IPS-15b (cell line): Measurements from ENCODE around the gene MORN4.

Experiments used
- H3K27me3 ChIP-seq: one replicate; pipeline ENCODE4 v1.6.1; 2013; ENCODE audit warnings: low read length; ENCODE audit not compliant: control insufficient read depth, insufficient read depth
- H3K36me3 ChIP-seq: one replicate; pipeline ENCODE4 v1.6.1; 2013; ENCODE audit warnings: low read length; ENCODE audit not compliant: control insufficient read depth, insufficient read depth
- H3K4me1 ChIP-seq: one replicate; pipeline ENCODE4 v1.6.1; 2013; ENCODE audit warnings: mild to moderate bottlenecking, low read length; ENCODE audit not compliant: control insufficient read depth, insufficient read depth
- H3K4me3 ChIP-seq: one replicate; pipeline ENCODE4 v1.5.1; 2013; ENCODE audit warnings: low read depth, low read length
- H3K9ac ChIP-seq: one replicate; pipeline ENCODE4 v1.6.1; 2013; ENCODE audit warnings: low read depth, mild to moderate bottlenecking, low read length
- H3K9me3 ChIP-seq: one replicate; pipeline ENCODE4 v1.6.1; 2013; ENCODE audit warnings: mild to moderate bottlenecking, low read length; ENCODE audit not compliant: control insufficient read depth, insufficient read depth

Gene MORN4

DNA sequence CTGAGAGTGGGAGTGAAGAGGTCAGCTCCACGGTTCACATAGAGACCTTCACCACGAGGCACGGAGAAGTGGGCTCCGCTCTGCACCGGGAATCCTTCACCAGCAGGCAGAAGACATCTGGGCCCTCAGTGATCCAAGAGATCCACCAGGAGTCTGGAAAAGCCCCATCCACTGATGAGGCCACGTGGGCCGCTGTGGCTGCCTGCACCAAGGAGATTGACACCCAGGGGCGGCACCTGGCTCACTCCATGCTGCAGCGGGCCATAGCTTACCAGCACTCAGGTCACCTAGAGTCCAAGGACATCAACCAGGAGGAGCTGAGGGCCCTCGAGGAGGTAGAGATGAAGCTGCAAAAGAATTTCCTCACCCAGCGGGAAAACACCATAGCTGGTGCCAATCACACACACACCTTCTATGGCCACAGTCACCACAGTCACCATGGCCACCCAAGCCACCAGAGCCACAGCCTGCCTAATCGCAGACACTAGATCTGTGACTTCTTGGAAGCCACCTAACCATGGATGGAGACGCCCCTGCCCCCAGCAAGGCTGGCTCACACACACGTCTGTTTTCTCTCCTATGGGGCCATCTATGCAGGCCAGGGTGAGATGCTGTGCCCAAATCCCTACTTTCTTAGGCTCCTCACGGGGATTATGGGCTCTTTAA is 43.1 kb downstream of the MORN4 start:
- H3K9ac ChIP-seq, result no peak overlapping the region
- H3K9me3 ChIP-seq, result no peaks in the 10 kb centered on the region
- no peaks in the 10 kb centered on the region for H3K4me1 ChIP-seq
- H3K4me3 ChIP-seq, result no peak overlapping the region
- no peaks in the 10 kb centered on the region for H3K27me3 ChIP-seq
- no peaks in the 10 kb centered on the region for H3K36me3 ChIP-seq

DNA sequence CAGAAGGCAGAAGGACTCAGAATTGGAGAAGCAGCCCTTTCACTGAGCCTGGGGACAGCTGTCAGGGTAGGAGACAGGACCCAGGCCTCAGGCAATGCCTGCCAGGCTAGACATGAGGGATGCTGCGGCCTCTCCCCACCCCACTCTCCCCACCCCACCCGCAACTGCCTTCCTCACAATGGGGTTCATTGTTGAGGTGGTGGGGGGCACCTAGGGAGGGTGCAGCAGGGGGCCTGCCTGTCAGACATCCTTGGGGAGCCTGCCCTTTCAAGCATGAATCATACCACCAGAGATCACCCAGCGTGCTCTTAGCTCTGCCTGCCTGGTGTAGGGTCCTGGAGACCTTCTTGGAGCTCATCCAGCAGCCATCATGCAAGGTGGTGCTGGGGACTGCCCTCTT is 43.8 kb downstream of the MORN4 start, which contains the start of gene C10orf62:
TSS of gene C10orf62 (plus strand) at position 243 of the 400 bp plus-strand sequence. CDS start 177 bp downstream, outside the sequence.
- Histone ChIP-seq H3K9ac (no peak within 1 kb of the TSS), H3K36me3 (no peaks in the 10 kb centered on the region), H3K4me1 (no peaks in the 10 kb centered on the region), H3K9me3 (no peaks in the 10 kb centered on the region), H3K4me3 (no peak within 1 kb of the TSS), H3K27me3 (no peaks in the 10 kb centered on the region)

DNA sequence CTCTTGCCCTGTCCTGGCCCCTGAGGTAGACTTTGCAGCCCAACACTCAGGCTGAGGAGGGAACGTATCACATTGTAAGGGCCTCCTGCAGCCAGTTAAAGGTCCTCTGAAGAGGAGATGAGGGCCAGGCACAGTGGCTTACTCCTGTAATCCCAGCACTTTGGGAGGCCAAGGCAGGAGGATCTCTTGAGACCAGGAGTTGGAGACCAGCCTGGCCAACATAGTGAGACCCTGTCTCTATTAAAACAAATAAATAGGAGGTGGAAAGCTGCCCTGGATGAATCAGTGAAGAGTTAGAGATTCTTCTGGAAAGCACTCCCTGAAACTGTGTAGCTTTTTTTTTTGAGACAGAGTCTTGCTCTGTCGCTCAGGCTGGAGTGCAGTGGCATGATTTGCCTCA is 46.1 kb downstream of the MORN4 start:
- Histone ChIP-seq H3K9ac (no peak overlapping the region), H3K4me3 (no peak overlapping the region), H3K27me3 (no peaks in the 10 kb centered on the region)

DNA sequence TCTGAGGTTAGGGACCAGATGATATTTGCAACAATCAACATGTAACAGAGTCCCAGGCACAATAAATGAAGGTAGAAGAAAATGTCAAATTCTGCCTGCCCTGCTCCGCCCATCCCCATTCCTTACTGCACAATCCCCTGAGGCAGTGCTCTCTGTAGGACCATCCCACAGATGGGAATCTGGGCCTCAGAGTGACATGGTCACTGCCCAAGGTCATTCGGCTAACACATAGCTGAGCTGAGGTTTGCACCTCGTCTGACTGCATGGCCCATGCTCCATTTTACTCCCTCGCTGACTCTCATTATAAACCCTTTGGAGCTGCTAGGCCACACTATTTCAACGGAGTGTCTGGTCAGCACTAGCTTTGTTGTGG is 47.9 kb downstream of the MORN4 start:
- H3K27me3 ChIP-seq, result no peaks in the 10 kb centered on the region
- H3K36me3 ChIP-seq, result no peaks in the 10 kb centered on the region
- H3K9me3 ChIP-seq, result no peaks in the 10 kb centered on the region
- no peak overlapping the region for H3K9ac ChIP-seq
- H3K4me1 ChIP-seq, result no peaks in the 10 kb centered on the region
- H3K4me3 ChIP-seq, result no peak overlapping the region

More for the DNA sequence above, 46.1 kb downstream of the MORN4 start:
- Histone ChIP-seq H3K9me3 (no peaks in the 10 kb centered on the region), H3K36me3 (no peaks in the 10 kb centered on the region), H3K4me1 (no peaks in the 10 kb centered on the region)

DNA sequence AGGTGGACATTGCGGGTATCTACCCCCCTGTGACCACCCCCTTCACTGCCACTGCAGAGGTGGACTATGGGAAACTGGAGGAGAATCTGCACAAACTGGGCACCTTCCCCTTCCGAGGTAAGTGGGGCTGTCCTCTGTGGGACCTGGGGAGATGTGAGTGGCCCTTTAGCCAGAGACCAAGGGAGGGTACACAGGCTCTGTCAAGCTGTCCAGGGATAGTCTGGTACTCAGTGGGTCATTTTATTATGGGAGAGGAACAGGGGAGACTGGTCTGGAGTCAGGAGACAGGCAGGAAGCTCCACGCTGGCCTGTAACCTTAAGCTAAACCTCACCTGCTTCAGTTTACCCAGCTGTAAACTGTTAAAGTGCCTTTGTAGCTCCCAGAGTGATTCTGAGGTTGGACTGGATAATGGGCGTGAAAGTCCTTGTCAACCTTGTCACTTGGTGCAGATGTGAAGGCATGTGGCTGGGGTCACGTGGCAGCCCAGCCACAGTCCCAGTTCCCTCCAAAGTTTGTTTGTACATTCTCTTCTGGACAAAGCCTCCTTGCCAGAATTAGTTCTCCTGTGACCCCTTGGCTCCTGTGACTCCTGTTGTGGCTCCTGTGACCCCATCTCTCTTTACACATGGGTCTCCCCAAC is 48.4 kb downstream of the MORN4 start:
- Histone ChIP-seq H3K4me1 (no peaks in the 10 kb centered on the region), H3K9me3 (no peaks in the 10 kb centered on the region), H3K36me3 (no peaks in the 10 kb centered on the region)

DNA sequence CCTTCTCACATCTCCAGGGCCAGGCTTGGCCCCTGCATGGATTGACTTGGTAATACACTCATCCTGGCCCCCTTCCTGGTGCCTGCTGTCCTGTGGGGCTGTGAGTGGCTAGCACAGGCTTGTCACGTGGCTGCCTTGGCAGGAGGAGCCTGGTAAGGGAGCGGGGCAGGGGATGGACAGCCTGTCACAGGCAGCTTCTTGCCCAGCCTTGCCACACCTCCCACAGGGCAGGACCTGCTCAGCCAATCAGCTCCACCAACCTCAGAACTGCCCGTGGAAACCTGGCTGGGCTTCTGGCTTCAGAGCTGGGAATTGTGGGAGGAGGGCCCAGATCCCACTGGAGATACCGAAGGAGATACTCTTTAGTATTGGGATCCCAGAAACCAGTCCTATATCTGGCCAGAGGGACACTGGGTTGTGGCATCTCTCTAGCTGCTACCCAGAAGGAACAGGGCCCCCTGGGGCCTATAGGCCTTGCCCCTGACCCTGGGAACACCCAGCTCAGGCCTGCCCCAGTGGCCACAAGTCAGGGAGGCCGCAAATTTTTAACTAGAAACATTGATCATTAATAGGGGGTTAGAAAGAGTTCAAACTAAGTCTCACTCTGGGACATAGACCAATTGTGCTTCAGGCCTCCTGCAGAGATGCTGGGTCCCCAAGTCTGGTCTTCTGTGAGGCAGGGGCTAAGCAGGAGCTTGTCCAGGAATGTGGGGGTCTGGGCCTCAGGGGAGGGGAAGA is 49.1 kb downstream of the MORN4 start, which contains the start of gene HOGA1:
TSS of gene HOGA1 (plus strand) at position 330 of the 738 bp plus-strand sequence. CDS start at position 645, 315 bp downstream.
- Histone ChIP-seq H3K4me1 (no peaks in the 10 kb centered on the region), H3K9ac (no peak within 1 kb of the TSS), H3K4me3 (no peak within 1 kb of the TSS)

More for the DNA sequence above, 48.4 kb downstream of the MORN4 start:
- Histone ChIP-seq H3K9ac (no peak overlapping the region), H3K27me3 (no peaks in the 10 kb centered on the region), H3K4me3 (no peak overlapping the region)

DNA sequence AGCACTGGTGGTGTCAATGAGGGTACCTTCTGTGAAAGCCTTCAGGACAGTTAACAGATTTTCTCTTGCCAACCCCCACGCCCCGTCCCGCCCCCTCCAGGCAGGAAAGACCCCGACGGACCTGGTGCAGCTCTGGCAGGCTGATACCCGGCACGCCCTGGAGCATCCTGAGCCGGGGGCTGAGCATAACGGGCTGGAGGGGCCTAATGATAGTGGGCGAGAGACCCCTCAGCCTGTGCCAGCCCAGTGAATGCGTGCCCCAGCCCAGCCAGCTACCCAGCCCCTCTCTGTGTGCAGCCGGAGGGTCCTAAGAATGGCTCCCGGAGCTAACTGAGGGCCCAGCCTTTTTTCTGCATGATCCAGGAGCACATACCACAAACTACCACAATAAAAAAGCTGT is 49.8 kb downstream of the MORN4 start:
- Histone ChIP-seq H3K27me3 (no peaks in the 10 kb centered on the region), H3K36me3 (no peaks in the 10 kb centered on the region), H3K9ac (no peak overlapping the region), H3K9me3 (no peaks in the 10 kb centered on the region), H3K4me1 (no peaks in the 10 kb centered on the region), H3K4me3 (no peak overlapping the region)

More for the DNA sequence above, 49.1 kb downstream of the MORN4 start, which contains the start of gene HOGA1:
- H3K9me3 ChIP-seq, result no peaks in the 10 kb centered on the region
- no peaks in the 10 kb centered on the region for H3K36me3 ChIP-seq
- H3K27me3 ChIP-seq, result no peaks in the 10 kb centered on the region

DNA sequence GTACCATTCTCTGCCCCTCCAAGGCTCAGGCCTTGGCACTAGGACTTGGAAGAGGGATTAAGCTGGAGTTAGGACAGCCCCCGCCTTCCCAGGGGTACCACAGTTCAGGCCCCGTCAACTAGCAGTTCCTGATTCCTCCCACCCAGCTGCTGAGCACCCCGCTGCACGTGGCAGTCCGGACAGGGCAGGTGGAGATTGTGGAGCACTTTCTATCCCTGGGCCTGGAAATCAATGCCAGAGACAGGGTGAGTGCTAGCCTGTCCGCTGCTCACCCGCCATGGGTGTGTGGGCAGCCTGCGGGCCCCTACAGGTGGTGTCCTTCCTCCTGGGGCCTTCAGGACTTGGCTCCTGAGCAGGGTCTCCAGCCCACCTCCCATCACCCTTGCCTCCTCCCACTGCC is 51.1 kb downstream of the MORN4 start:
- no peaks in the 10 kb centered on the region for H3K27me3 ChIP-seq
- no peaks in the 10 kb centered on the region for H3K9me3 ChIP-seq
- no peak overlapping the region for H3K4me3 ChIP-seq
- H3K4me1 ChIP-seq, result no peaks in the 10 kb centered on the region
- no peak overlapping the region for H3K9ac ChIP-seq
- no peaks in the 10 kb centered on the region for H3K36me3 ChIP-seq

DNA sequence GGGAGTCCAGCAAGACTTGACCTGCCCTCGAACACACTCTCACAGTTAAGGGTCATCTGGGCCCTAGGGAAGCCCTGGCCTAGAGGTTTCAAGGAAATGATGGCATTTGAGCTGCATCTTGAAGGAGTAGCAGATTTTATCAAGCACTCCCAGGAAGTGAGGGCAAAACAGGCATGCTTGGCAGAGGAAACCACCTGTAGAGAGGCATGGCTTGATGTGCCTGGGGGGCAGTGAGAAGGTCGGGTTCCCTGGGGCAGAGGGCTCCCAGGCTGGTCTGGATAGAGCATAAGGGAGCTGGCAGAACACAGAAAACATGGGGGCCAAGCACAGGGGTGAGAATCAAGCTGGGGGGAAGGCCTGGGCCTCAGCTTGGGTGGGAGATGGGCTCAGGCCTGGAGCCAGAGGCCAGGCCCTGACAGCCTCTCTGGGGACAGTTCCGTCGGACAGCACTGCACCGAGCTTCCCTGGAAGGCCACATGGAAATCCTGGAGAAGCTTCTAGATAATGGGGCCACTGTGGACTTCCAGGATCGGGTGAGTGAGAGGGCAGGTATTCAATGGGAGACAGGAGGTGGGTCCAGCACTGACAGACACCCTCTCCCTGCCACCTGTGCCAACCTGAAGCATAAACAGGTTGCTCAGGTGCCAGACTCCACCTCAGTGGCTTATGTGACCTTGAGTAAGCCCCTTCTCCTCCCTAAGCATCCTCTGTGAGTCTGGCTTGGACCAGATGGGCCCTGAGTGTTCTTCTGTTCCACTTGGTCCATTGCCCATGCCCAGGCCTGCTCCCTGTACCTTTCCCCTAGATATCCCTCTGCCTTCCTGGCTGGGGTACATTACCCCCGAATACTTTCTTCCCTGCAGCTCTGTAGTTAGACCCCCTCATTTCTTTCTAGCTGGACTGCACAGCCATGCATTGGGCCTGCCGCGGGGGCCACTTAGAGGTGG is 52.6 kb downstream of the MORN4 start:
- Histone ChIP-seq H3K36me3 (no peaks in the 10 kb centered on the region), H3K9ac (no peak overlapping the region), H3K27me3 (no peaks in the 10 kb centered on the region)

DNA sequence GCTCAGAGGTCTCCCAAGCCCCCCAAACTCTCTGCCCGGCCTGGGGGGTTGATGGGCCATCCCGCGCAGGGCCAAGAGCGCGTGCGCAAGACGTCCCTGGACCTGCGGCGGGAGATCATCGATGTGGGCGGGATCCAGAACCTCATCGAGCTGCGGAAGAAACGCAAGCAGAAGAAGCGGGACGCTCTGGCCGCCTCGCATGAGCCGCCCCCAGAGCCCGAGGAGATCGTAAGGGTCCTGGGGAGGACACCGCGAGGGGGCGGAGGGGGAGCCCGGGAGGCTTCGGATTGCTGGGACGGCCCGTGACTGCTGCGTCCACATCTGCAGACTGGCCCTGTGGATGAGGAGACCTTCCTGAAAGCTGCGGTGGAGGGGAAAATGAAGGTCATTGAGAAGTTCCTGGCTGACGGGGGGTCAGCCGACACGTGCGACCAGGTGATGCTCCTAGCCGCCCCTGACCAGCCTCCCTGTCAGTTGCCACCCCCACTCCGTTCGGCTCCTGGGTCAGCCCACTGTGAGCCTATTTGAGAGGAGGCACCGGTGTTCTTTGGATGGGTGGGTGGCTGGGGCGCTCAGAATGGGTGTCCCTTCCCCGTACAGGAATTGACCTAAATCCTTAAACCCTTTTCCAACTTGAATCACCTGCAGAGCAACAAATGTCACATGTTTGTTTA is 55.0 kb downstream of the MORN4 start:
- no peaks in the 10 kb centered on the region for H3K36me3 ChIP-seq
- no peaks in the 10 kb centered on the region for H3K4me1 ChIP-seq
- no peak overlapping the region for H3K9ac ChIP-seq
- no peaks in the 10 kb centered on the region for H3K9me3 ChIP-seq
- H3K27me3 ChIP-seq, result no peaks in the 10 kb centered on the region
- H3K4me3 ChIP-seq, result no peak overlapping the region

More for the DNA sequence above, 52.6 kb downstream of the MORN4 start:
- H3K4me1 ChIP-seq, result no peaks in the 10 kb centered on the region
- H3K9me3 ChIP-seq, result no peaks in the 10 kb centered on the region
- H3K4me3 ChIP-seq, result no peak overlapping the region
